GM21447 (cell line): Measurements from ENCODE around the gene RBM4B.

Experiments used
- ATAC-seq: cut with Tn5 transposase; IDR thresholded peaks from one replicate; pipeline ENCODE4 v1.9.1; 2021; ENCODE audit not compliant: unreplicated experiment

The RBM4B gene

DNA sequence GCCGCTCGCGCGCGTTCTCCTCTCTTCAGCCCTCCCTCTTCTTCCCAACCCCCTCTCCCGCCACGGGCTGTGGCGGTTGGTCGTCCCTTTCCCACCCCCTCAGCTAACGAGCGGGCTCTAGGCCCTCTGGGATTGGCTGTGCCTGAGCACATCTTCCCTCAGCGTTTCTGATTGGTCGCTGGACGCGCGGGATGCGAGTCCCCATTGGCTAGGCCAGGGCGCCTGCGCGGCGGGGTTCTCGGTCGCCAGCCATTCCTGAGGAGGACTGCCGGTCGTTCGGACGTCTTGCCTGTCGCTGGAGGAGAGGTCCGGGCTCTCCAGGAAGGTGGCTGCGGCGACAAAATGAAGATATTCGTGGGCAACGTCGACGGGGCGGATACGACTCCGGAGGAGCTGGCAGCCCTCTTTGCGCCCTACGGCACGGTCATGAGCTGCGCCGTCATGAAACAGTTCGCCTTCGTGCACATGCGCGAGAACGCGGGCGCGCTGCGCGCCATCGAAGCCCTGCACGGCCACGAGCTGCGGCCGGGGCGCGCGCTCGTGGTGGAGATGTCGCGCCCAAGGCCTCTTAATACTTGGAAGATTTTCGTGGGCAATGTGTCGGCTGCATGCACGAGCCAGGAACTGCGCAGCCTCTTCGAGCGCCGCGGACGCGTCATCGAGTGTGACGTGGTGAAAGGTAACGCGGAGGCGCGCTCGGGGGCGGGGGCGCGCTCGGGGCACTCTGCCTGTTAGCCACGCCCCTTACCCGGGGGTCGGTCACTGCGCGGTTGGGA lies 61.1 kb downstream of the RBM4B start, which contains the start of gene RBM14:
Gene RBM14, plus strand, starts transcription at position 252 of the 776 bp plus-strand sequence. Its CDS starts 91 bp downstream, at position 343.
- peak; percentile 78 for ATAC-seq
